Endothelial cell of umbilical vein (primary cell): ENCODE results near the gene PGR. TPM values are rescaled to one million over a fixed set of nuclear protein-coding genes. Genes with fewer than 3 reads are reported as not detected.

Source experiments
- BruUV-seq: library from RNA; stranded (reverse); fragments of 400-500 nt; replicated peaks from 2 replicates; lab custom pipeline; 2021; lab: Mats Ljungman, UMichigan
- CTCF ChIA-PET: fragments of 300-600, 350-600 bp; sonication (Branson Sonifier 250); formaldehyde crosslinking; loops from one replicate; lab custom pipeline; 2021; ENCODE audit warnings: antibody characterized with exemption, inconsistent platforms; lab: Charles Lee
- POLR2A ChIA-PET: fragments of 300-600, 350-600 bp; sonication (Branson Sonifier 250); formaldehyde crosslinking; loops from one replicate; lab custom pipeline; 2021; ENCODE audit warnings: antibody characterized with exemption, inconsistent platforms; lab: Charles Lee
- DNase-seq: peaks from one replicate; pipeline ENCODE4 v3.0.0-alpha.2; 2011; ENCODE audit warnings: low read depth, low spot score
- FAIRE-seq: peaks from 2 replicates; lab custom pipeline; 2011; peaks lifted over from hg19 to GRCh38; lab: Jason Lieb, UNC
- H2AFZ ChIP-seq: 2 replicates; pipeline ENCODE4 v1.6.0; 2012; ENCODE audit warnings: low read depth, low read length, control low read depth, inconsistent platforms
- H3K27ac ChIP-seq: 2 replicates; pipeline ENCODE4 v1.5.1; 2011; ENCODE audit warnings: low read depth, mild to moderate bottlenecking, control low read depth, low read length, moderate library complexity; ENCODE audit not compliant: insufficient read depth
- H3K27me3 ChIP-seq, 2 experiments: 2 replicates each; pipeline versions ENCODE4 v1.6.0 to v1.6.1; 2011; ENCODE audit warnings: low read length in 2 of 2, mixed read lengths in 1 of 2; ENCODE audit not compliant: control insufficient read depth in 2 of 2, insufficient read depth in 2 of 2
- H3K36me3 ChIP-seq, 2 experiments: 2 replicates in 1 of 2; 3 replicates in 1 of 2; pipeline ENCODE4 v1.5.1; 2011; ENCODE audit warnings: low read length in 2 of 2, mild to moderate bottlenecking in 1 of 2, moderate library complexity in 1 of 2; ENCODE audit not compliant: control insufficient read depth in 2 of 2, insufficient read depth in 2 of 2; ENCODE audit errors: extremely low read depth in 1 of 2
- H3K4me1 ChIP-seq: 3 replicates; pipeline ENCODE4 v1.5.1; 2011; ENCODE audit warnings: mild to moderate bottlenecking, low read length; ENCODE audit not compliant: control insufficient read depth, insufficient read depth; ENCODE audit errors: extremely low read depth
- H3K4me2 ChIP-seq: 2 replicates; pipeline ENCODE4 v1.6.1; 2011; ENCODE audit warnings: low read length, control low read depth, mixed read lengths; ENCODE audit not compliant: insufficient read depth
- H3K4me3 ChIP-seq, 3 experiments: fragments of 200-600 bp in 1 of 3; sonication (generic), shearing (Covaris generic) in 1 of 3; replicated peaks in 1 of 3; 2 replicates each; pipeline ENCODE4 v1.5.1; 2011 to 2016; ENCODE audit warnings: control low read depth in 3 of 3, low read length in 3 of 3, mild to moderate bottlenecking in 2 of 3, inconsistent platforms in 1 of 3, low read depth in 1 of 3, moderate library complexity in 1 of 3; ENCODE audit not compliant: insufficient read depth in 1 of 3
- H3K79me2 ChIP-seq: 2 replicates; pipeline ENCODE4 v1.6.0; 2012; ENCODE audit warnings: low read length, inconsistent platforms; ENCODE audit not compliant: control insufficient read depth, insufficient read depth
- H3K9ac ChIP-seq: replicated peaks from 2 replicates; pipeline ENCODE3; 2011; ENCODE audit warnings: low read length, control low read depth; ENCODE audit not compliant: insufficient read depth; ENCODE audit errors: extremely low read depth
- H3K9me1 ChIP-seq: replicated peaks from 3 replicates; pipeline ENCODE4 v1.6.0; 2011; ENCODE audit warnings: mild to moderate bottlenecking, low read length; ENCODE audit not compliant: control insufficient read depth, insufficient read depth; ENCODE audit errors: extremely low read depth
- H3K9me3 ChIP-seq: replicated peaks from 2 replicates; pipeline ENCODE4 v1.5.1; 2012; ENCODE audit warnings: low read length, inconsistent platforms; ENCODE audit not compliant: control insufficient read depth, insufficient read depth
- H4K20me1 ChIP-seq: replicated peaks from 2 replicates; pipeline ENCODE3; 2011; ENCODE audit warnings: mild to moderate bottlenecking, low read length; ENCODE audit not compliant: control insufficient read depth, insufficient read depth; ENCODE audit errors: extremely low read depth
- CTCF ChIP-seq, 2 donors: IDR thresholded peaks; 1 replicate in 1 of 2; 2 replicates in 1 of 2; pipeline ENCODE4 v1.5.1; 2011; ENCODE audit warnings: low read length in 2 of 2, mild to moderate bottlenecking in 2 of 2, moderate library complexity in 2 of 2, control low read depth in 1 of 2, inconsistent platforms in 1 of 2, low read depth in 1 of 2; ENCODE audit not compliant: insufficient read depth in 1 of 2; ENCODE audit errors: extremely low read depth in 1 of 2
- EZH2 ChIP-seq: IDR thresholded peaks from 2 replicates; pipeline ENCODE4 v1.6.1; 2012; ENCODE audit warnings: borderline replicate concordance, low read depth, mild to moderate bottlenecking, moderate library complexity, low read length, inconsistent platforms; ENCODE audit not compliant: severe bottlenecking
- FOS ChIP-seq: IDR thresholded peaks from 2 replicates; pipeline ENCODE4 v1.6.1; 2011; ENCODE audit warnings: mild to moderate bottlenecking, low read length, moderate library complexity, borderline replicate concordance; ENCODE audit not compliant: insufficient read depth
- GATA2 ChIP-seq: IDR thresholded peaks from 2 replicates; pipeline ENCODE4 v1.7.0; 2011; ENCODE audit warnings: low read depth, mild to moderate bottlenecking, moderate library complexity, mixed read lengths, low read length; ENCODE audit not compliant: insufficient read length, insufficient read depth
- JUN ChIP-seq: IDR thresholded peaks from 2 replicates; pipeline ENCODE4 v1.6.1; 2011; ENCODE audit warnings: borderline replicate concordance, low read depth; ENCODE audit not compliant: insufficient read length, insufficient read depth
- MYC ChIP-seq: IDR thresholded peaks from one replicate; pipeline ENCODE4 v1.6.1; 2011; ENCODE audit warnings: mild to moderate bottlenecking, low read depth, low read length
- POLR2A ChIP-seq: IDR thresholded peaks from 2 replicates; pipeline ENCODE4 v1.6.1; 2012; ENCODE audit warnings: low read depth, mild to moderate bottlenecking, control low read depth, low read length
- POLR2AphosphoS5 ChIP-seq: IDR thresholded peaks from 2 replicates; pipeline ENCODE4 v1.6.1; 2012; ENCODE audit warnings: low read depth, mild to moderate bottlenecking, control low read depth, low read length, moderate library complexity; ENCODE audit not compliant: insufficient read depth
- dilution Hi-C: fragments of 300-500 bp; cut with MboI; formaldehyde crosslinking; loops from one replicate; pipeline ENCODE4 v1.15.0; 2019; ENCODE audit warnings: low sequenced_read_pairs; ENCODE audit not compliant: extremely low pct_ligation_motif_present
- intact Hi-C: fragments of 100-400 bp; cut with micrococcal nuclease; formaldehyde crosslinking; loops from one replicate; pipeline ENCODE4 v1.10.0; 2022
- polyA plus RNA-seq, 4 experiments: library from polyadenylated mRNA; depleted of rRNA in 3 of 4; stranded (reverse) in 3 of 4; unstranded in 1 of 4; fragments of >200 nt; gene quantifications; 2 replicates each; pipeline versions ENCODE4 v1.2.1 to v1.2.3, GENCODE V29; 2011 to 2012; ENCODE audit warnings: missing spikeins in 1 of 4
- total RNA-seq: library from RNA; stranded (reverse); gene quantifications from 2 replicates; pipeline ENCODE4 v1.2.3, GENCODE V29; 2021
- TF ChIP-seq, protein P1 (sequence below): IDR thresholded peaks from 2 replicates; pipeline ENCODE4 v1.6.1; 2011; ENCODE audit not compliant: insufficient read depth, insufficient read length

Gene PGR
- total and polyA plus RNA-seq, 2 donors (not counting 3 experiments of a cell fraction or from before 2014, with no cell fraction given): not detected

GRCh38 chr11:100991541-100991940, 138.1 kb downstream of the PGR start:
- FAIRE-seq (no peak), DNase-seq (no peak)
- Histone ChIP-seq H3K4me1 (no peaks in the 10 kb centered on the region), H3K4me2 (no peak overlapping the region), H4K20me1 (no peaks in the 10 kb centered on the region), H3K9ac (no peak overlapping the region), H2AFZ (no peak overlapping the region), H3K4me3 (no peak overlapping the region), H3K9me3 (no peaks in the 10 kb centered on the region), H3K36me3 (no peaks in the 10 kb centered on the region), H3K79me2 (no peaks in the 10 kb centered on the region), H3K27ac (no peak overlapping the region), H3K27me3 (no peaks in the 10 kb centered on the region), H3K9me1 (no peaks in the 10 kb centered on the region)
- CTCF ChIA-PET: interaction anchor here (1.1 kb wide), 1 partner anchor 11 kb away, joined by 5 read pairs; no protein-coding TSS in a partner anchor
- POLR2A ChIA-PET: no interaction called here
- intact Hi-C loops (no loop called here), dilution Hi-C loops (no loop called here)
- no peak for TF ChIP-seq POLR2AphosphoS5
- no peak for TF ChIP-seq GATA2
- TF ChIP-seq EZH2: no peak
- no peak for TF ChIP-seq MYC
- TF ChIP-seq JUN: no peak
- TF ChIP-seq, protein P1, sequence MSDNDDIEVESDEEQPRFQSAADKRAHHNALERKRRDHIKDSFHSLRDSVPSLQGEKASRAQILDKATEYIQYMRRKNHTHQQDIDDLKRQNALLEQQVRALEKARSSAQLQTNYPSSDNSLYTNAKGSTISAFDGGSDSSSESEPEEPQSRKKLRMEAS: no peak
- TF ChIP-seq CTCF (IDR thresholded peaks at IDR 0.05; ENCODE audit: extremely low read depth in 1 of 2, insufficient read depth in 1 of 2, low read depth in 1 of 2, low read length in 2 of 2): no peak
- no peak for TF ChIP-seq FOS
- TF ChIP-seq POLR2A: no peak
- BruUV-seq: no TSS peak
